Left lobe of liver (tissue), 2 donors: ENCODE results near the gene ARHGEF16. TPM values are rescaled to one million over a fixed set of nuclear protein-coding genes. Genes with fewer than 3 reads are reported as not detected.

Experiments
- ATAC-seq: fragments of 200-7000 bp; cut with Tn5 transposase; one replicate; pipeline ENCODE4 v1.9.1; 2020; ENCODE audit warnings: mild to moderate bottlenecking, moderate library complexity
- DNase-seq: peaks from one replicate; pipeline ENCODE4 v3.0.0-alpha.2; 2020; ENCODE audit warnings: low spot score
- total RNA-seq: library from RNA; stranded (reverse); gene quantifications from one replicate; pipeline ENCODE4 v1.2.1, GENCODE V29; 2021
- donor health status: DM: no; HTN: no; CAD: no; lungs with moderate emphysema.
- donor health status: DM: no; HTN: yes; CAD: no.

ARHGEF16 gene
- total RNA-seq, 1 donor from 2014 or later, result 8.1 TPM

GRCh38 chr1:3510956-3511250 is 56.4 kb downstream of the ARHGEF16 start:
- DNase-seq (no peak), ATAC-seq (no peak)

- DNase-seq (no peak), ATAC-seq (no peak)
Observed at GRCh38 chr1:3511306-3511705, 56.8 kb downstream of the ARHGEF16 start.

- no peak for DNase-seq
- ATAC-seq, result no peak
Observed at GRCh38 chr1:3511856-3512255, 57.4 kb downstream of the ARHGEF16 start.

GRCh38 chr1:3514404-3514803 is 59.9 kb downstream of the ARHGEF16 start:
- ATAC-seq (no peak), DNase-seq (no peak)

- ATAC-seq, result no peak
- DNase-seq, result no peak
Observed at GRCh38 chr1:3515272-3515671, 60.8 kb downstream of the ARHGEF16 start.

GRCh38 chr1:3515774-3516480 is 61.5 kb downstream of the ARHGEF16 start:
- no peak for ATAC-seq
- no peak for DNase-seq

GRCh38 chr1:3516481-3516869 is 62.0 kb downstream of the ARHGEF16 start:
- DNase-seq, result no peak
- no peak for ATAC-seq

- DNase-seq (no peak), ATAC-seq (no peak)
Observed at GRCh38 chr1:3516911-3517675, 62.6 kb downstream of the ARHGEF16 start.

- ATAC-seq (peak; percentile 40), DNase-seq (no peak)
Observed at GRCh38 chr1:3518256-3518655, 63.8 kb downstream of the ARHGEF16 start.

GRCh38 chr1:3518756-3519155 is 64.3 kb downstream of the ARHGEF16 start:
- ATAC-seq (no peak), DNase-seq (no peak)

- DNase-seq, result no peak
- ATAC-seq, result no peak
Observed at GRCh38 chr1:3519301-3519885, 64.9 kb downstream of the ARHGEF16 start.

GRCh38 chr1:3520419-3521378 is 66.2 kb downstream of the ARHGEF16 start:
- ATAC-seq (no peak), DNase-seq (no peak)

- DNase-seq, result no peak
- ATAC-seq, result no peak
Observed at GRCh38 chr1:3521426-3521825, 67.0 kb downstream of the ARHGEF16 start.

- ATAC-seq (no peak), DNase-seq (no peak)
Observed at GRCh38 chr1:3522112-3522511, 67.6 kb downstream of the ARHGEF16 start.

GRCh38 chr1:3522564-3523265 is 68.2 kb downstream of the ARHGEF16 start:
- DNase-seq, result no peak

GRCh38 chr1:3523980-3524379 is 69.5 kb downstream of the ARHGEF16 start:
- DNase-seq (no peak), ATAC-seq (no peak)

More at GRCh38 chr1:3522564-3523265, 68.2 kb downstream of the ARHGEF16 start:
- ATAC-seq, result no peak

- DNase-seq (no peak), ATAC-seq (no peak)
Observed at GRCh38 chr1:3524556-3525203, 70.2 kb downstream of the ARHGEF16 start.

- ATAC-seq (no peak), DNase-seq (no peak)
Observed at GRCh38 chr1:3525551-3526482, 71.4 kb downstream of the ARHGEF16 start.

- DNase-seq (no peak), ATAC-seq (no peak)
Observed at GRCh38 chr1:3527774-3528173, 73.3 kb downstream of the ARHGEF16 start.
